ENCODE measurements around the gene NEDD4L.

Gene NEDD4L

GRCh38 chr18:58319719-58320118 lies 275.7 kb downstream of the NEDD4L start:
- no peak for DNase-seq (ENCODE audit: low spot score)

GRCh38 chr18:58320907-58321561 lies 277.0 kb downstream of the NEDD4L start:
- DNase-seq (ENCODE audit: low spot score): no peak

GRCh38 chr18:58321986-58322385 lies 278.0 kb downstream of the NEDD4L start:
- DNase-seq (ENCODE audit: low spot score): peak; percentile 67

GRCh38 chr18:58322464-58322863 lies 278.4 kb downstream of the NEDD4L start:
- no peak for DNase-seq (ENCODE audit: low spot score)

- no peak for DNase-seq (ENCODE audit: low spot score)
These were observed 280.1 kb downstream of the NEDD4L start for GRCh38 chr18:58323866-58324762.

- DNase-seq (ENCODE audit: low spot score): no peak
These were observed 280.9 kb downstream of the NEDD4L start for GRCh38 chr18:58324824-58325480.

- DNase-seq (ENCODE audit: low spot score): no peak
These were observed 281.5 kb downstream of the NEDD4L start for GRCh38 chr18:58325494-58325893.

GRCh38 chr18:58334061-58334460 lies 290.0 kb downstream of the NEDD4L start:
- no peak for DNase-seq (ENCODE audit: low spot score)

GRCh38 chr18:58335223-58335622 lies 291.2 kb downstream of the NEDD4L start:
- DNase-seq (ENCODE audit: low spot score): peak; percentile 22

- no peak for DNase-seq (ENCODE audit: low spot score)
These were observed 291.8 kb downstream of the NEDD4L start for GRCh38 chr18:58335821-58336220.

- DNase-seq (ENCODE audit: low spot score): no peak
These were observed 292.6 kb downstream of the NEDD4L start for GRCh38 chr18:58336605-58337004.

GRCh38 chr18:58337285-58337684 lies 293.3 kb downstream of the NEDD4L start:
- DNase-seq (ENCODE audit: low spot score): no peak

GRCh38 chr18:58337686-58338085 lies 293.7 kb downstream of the NEDD4L start:
- no peak for DNase-seq (ENCODE audit: low spot score)

- no peak for DNase-seq (ENCODE audit: low spot score)
These were observed 294.1 kb downstream of the NEDD4L start for GRCh38 chr18:58338141-58338540.

- DNase-seq (ENCODE audit: low spot score): peak; percentile 77
These were observed 295.1 kb downstream of the NEDD4L start for GRCh38 chr18:58338961-58339592.

- DNase-seq (ENCODE audit: low spot score): no peak
These were observed 295.9 kb downstream of the NEDD4L start for GRCh38 chr18:58339890-58340289.

- no peak for DNase-seq (ENCODE audit: low spot score)
These were observed 297.9 kb downstream of the NEDD4L start for GRCh38 chr18:58341916-58342315.

- no peak for DNase-seq (ENCODE audit: low spot score)
These were observed 300.1 kb downstream of the NEDD4L start for GRCh38 chr18:58344080-58344670.

- no peak for DNase-seq (ENCODE audit: low spot score)
These were observed 300.9 kb downstream of the NEDD4L start for GRCh38 chr18:58344861-58345463.

- DNase-seq (ENCODE audit: low spot score): peak; percentile 39
These were observed 301.8 kb downstream of the NEDD4L start for GRCh38 chr18:58345875-58346274.

GRCh38 chr18:58347135-58347534 lies 303.1 kb downstream of the NEDD4L start:
- no peak for DNase-seq (ENCODE audit: low spot score)

- DNase-seq (ENCODE audit: low spot score): no peak
These were observed 304.5 kb downstream of the NEDD4L start for GRCh38 chr18:58348517-58348916.

Data from iPS-NIHi11 (cell line).